HG02943 (cell line): ENCODE measurements around the gene MISP.

Experiments
- ATAC-seq: cut with Tn5 transposase; IDR thresholded peaks from one replicate; pipeline ENCODE4 v1.9.1; 2021; ENCODE audit warnings: mild to moderate bottlenecking, low read depth, moderate library complexity; ENCODE audit not compliant: unreplicated experiment

The MISP gene

DNA sequence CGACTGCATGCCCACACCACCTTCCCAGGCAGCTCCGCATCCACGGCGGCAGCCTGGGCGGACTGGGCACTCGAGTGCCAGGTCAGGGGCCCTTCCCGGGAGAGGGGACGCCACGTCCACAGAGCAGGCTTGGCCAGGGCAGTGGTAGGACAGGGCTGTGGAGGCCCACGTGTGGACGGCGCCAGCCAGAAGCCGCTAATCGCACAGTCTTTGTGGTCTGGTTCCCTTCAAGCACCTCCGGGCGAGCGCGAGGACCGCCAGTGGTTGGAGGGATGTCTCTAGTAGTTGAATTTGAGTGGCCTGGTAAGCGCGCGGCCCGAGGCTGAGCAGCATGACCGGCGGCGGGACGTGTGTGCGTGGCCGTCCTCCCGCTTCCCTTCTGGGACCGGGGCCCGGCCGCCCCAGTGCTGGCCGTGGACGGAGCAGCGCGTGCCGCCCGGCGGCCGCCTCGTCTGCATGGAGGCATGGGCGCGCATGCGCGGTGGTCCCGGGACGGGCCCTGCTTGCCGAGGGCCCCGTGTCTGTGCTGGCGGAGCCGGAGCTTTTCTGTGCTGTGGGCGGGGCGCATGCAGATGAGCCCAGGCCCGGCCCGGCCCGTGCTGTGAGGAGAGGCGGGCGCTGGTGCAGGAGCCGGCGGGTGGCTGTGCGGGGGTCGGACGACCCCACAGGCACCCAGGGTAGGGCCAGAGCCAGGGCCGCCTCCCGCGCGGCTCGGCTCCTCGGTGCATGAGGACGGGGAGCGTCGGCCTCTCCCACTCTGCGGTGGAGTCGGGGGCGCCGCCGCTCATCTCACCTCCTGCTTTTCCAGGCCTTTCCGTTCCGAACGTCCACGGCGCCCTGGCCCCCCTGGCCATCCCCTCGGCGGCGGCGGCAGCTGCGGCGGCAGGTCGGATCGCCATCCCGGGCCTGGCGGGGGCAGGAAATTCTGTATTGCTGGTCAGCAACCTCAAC, 55.0 kb downstream of the MISP start:
- ATAC-seq: no peak

DNA sequence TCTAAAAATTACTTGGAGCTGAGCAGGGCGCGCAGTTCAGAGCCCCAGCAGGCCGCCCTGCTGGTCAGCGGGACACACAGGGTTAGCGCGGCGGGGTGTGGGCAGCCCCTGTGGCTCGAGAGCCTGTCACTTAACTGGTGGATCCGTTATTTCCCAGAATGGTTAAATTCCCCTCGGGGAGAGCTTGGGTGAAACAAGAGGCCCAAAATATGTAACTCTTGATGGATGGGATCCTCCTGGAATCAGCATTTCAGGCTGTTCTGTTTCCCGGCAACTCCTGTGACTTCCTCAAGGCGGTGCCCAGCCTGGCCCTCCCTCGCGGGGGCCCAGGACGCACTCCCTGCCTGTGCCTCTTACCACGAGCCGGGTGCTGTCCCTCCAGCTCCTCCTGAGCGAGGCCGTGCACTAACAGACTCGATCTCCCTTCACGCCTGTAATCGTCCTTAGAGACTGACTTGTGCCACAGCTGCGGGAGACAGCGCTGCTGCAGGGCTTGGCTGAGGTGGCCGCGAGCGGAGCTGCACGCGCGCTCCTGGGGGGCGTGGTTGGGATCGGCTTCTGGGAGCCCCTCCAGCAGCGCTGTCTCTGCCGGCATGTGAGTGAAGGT, 56.0 kb downstream of the MISP start:
- ATAC-seq: no peak

DNA sequence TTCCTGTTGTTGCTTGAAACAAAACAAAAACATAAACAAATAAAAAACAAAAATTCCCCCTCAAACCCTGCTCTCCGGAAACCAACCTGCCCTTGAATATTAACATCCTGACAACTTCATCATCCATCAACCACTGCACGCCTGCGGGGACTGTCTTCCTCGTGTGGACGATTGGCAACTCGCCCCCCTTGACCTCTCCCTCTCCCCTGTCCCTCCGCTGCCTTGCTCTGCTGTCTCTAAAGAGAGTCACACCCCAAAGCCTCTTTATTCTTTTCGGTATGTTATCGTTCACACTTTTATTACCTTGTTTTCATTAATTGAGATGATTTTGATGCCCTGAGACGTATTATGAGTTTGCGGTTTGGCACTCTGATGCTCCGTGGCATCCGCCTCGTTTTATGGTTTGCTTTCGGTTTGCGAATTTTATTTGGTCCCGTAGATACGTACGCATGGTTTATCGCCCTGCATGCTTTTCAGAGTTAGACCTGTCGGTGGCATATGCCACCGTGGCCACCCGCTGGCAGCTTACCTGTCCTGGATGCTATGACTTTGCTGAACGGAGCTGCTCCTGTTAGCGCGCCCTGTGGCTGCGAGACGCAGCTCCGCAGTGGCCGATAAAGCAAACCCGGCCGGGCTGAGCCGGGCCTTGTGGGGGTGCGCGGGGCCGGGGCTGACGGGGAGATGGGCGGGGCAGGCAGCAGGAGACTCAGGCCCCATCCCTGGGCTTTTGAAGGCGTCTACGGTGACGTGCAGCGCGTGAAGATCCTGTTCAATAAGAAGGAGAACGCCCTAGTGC, 56.9 kb downstream of the MISP start:
- no peak for ATAC-seq

DNA sequence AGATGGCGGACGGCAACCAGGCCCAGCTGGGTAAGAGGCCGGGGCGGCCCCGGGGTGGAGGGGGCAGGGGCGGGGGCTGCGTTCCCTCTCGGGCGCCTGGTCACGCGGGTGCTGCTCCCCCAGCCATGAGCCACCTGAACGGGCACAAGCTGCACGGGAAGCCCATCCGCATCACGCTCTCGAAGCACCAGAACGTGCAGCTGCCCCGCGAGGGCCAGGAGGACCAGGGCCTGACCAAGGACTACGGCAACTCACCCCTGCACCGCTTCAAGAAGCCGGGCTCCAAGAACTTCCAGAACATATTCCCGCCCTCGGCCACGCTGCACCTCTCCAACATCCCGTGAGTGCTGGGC, 57.5 kb downstream of the MISP start:
- no peak for ATAC-seq

DNA sequence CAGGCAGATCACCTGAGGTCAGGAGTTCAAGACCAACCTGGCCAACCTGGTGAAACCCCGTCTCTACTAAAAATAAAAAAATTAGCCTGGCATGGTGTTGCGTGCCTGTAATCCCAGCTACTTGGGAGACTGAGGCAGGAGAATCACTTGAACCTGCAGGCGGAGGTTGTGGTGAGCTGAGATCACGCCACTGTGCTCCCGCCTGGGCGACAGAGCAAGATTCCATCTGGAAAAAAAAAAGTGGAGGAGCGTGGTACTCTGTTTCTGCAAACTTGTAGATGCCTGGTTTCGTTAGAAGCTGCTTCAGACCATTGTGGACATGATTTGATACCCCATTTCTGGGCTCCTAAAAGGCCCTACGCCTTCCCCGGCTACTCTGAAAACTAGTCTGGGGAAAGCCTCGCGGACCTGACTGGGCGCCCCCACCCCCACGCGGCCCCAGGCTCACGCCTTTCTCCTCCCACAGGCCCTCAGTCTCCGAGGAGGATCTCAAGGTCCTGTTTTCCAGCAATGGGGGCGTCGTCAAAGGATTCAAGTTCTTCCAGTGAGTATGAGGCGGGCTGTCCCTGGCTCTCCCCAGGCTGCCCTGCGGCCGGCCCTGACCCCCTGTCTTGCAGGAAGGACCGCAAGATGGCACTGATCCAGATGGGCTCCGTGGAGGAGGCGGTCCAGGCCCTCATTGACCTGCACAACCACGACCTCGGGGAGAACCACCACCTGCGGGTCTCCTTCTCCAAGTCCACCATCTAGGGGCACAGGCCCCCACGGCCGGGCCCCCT, 59.4 kb downstream of the MISP start:
- ATAC-seq: no peak

DNA sequence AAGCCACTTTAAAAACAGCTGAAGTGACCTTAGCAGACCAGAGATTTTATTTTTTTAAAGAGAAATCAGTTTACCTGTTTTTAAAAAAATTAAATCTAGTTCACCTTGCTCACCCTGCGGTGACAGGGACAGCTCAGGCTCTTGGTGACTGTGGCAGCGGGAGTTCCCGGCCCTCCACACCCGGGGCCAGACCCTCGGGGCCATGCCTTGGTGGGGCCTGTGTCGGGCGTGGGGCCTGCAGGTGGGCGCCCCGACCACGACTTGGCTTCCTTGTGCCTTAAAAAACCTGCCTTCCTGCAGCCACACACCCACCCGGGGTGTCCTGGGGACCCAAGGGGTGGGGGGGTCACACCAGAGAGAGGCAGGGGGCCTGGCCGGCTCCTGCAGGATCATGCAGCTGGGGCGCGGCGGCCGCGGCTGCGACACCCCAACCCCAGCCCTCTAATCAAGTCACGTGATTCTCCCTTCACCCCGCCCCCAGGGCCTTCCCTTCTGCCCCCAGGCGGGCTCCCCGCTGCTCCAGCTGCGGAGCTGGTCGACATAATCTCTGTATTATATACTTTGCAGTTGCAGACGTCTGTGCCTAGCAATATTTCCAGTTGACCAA, 60.1 kb downstream of the MISP start:
- no peak for ATAC-seq

DNA sequence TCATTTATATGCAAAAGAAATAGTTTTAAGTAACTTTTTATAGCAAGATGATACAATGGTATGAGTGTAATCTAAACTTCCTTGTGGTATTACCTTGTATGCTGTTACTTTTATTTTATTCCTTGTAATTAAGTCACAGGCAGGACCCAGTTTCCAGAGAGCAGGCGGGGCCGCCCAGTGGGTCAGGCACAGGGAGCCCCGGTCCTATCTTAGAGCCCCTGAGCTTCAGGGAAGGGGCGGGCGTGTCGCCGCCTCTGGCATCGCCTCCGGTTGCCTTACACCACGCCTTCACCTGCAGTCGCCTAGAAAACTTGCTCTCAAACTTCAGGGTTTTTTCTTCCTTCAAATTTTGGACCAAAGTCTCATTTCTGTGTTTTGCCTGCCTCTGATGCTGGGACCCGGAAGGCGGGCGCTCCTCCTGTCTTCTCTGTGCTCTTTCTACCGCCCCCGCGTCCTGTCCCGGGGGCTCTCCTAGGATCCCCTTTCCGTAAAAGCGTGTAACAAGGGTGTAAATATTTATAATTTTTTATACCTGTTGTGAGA, 60.7 kb downstream of the MISP start:
- no peak for ATAC-seq

DNA sequence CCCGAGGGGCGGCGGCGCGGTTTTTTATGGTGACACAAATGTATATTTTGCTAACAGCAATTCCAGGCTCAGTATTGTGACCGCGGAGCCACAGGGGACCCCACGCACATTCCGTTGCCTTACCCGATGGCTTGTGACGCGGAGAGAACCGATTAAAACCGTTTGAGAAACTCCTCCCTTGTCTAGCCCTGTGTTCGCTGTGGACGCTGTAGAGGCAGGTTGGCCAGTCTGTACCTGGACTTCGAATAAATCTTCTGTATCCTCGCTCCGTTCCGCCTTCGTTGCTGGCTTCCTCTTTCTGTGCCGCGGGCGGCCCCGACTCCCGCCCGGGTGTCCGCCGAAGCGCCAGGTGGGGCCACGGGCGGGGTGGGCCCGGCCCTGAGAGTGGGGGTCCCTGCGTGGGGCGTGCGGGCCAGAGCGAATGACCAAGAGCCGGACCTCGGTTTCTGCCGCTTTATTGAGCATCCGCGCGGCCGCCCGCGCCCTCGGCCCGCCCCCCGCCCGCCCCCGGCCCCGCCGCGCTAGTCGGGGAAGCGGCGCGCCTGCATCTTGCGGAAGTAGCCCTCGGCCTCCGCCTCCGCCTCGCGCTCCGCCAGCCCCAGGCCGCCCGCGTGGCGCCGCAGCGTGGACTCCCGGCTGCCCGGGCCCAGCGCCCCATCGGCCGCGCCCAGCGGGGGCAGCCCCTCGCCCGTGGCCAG, 61.3 kb downstream of the MISP start:
- ATAC-seq: no peak

DNA sequence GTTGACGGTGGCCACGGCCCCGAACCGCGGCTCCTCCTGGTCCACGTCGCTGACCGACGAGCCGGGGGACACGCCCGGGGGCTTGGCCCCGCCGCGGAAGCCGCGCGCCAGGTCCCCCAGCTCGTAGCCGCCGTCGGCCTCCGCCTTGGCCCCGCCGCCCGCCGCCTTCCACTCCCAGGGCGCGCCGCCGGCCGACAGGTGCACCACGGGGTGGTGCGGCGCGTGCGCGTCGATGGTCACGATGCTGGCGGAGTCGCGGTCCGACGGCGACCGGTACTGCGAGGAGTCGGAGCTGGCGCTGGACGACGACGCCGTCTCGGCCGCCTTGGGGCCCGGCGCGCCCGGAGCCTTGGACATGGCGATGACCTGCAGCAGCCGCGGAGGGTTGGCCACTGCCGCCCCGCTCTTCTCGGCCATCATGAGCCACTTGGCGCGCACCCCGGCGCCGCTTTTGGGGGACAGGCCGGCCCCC, 61.9 kb downstream of the MISP start:
- ATAC-seq: no peak

DNA sequence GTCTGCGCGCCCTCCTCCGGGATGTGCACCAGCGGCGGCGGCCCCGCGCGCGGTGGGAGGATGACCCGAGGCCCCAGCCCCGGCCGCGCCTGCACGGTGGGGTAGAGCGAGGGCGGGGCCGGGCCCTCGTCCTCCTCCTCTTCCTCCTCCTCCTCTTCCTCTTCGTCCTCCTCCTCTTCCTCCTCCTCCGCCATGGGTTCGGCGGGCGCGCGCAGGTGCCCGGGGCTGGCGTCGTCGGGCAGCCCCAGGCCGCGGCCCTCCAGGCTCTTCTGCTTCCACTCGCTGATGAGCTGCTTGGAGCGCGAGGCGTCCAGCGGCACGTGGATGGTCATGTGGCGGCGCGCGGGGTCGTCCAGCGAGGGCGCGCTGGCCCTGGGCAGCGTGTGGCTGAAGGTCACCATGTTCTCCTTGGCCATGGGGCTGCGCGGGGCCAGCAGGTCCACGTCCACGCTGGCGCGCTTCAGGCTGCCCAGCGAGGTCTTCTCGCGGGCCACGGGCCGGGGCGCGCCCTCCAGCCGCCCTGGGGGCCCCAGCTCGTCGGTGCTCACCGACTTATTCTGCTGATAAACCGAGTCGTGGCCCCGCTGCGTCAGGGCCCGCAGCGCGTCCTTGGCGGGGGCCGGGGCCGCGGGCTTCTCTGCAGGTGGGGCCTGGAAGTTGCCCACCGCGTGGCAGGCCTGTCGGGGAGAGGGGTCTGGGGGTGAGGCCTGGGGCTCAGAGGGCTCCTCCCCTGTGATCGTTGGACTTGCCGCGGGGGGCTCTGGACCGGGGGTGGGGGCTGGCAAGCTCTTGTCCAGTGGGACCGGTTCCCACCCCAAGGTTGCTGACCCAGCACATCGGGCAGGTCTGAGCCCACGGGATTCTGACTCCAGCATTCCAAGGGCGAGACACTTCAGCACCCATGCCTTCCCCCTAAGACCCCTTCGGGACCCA, 62.6 kb downstream of the MISP start:
- no peak for ATAC-seq
